ENCODE measurements around the gene AFAP1L1.

DNA sequence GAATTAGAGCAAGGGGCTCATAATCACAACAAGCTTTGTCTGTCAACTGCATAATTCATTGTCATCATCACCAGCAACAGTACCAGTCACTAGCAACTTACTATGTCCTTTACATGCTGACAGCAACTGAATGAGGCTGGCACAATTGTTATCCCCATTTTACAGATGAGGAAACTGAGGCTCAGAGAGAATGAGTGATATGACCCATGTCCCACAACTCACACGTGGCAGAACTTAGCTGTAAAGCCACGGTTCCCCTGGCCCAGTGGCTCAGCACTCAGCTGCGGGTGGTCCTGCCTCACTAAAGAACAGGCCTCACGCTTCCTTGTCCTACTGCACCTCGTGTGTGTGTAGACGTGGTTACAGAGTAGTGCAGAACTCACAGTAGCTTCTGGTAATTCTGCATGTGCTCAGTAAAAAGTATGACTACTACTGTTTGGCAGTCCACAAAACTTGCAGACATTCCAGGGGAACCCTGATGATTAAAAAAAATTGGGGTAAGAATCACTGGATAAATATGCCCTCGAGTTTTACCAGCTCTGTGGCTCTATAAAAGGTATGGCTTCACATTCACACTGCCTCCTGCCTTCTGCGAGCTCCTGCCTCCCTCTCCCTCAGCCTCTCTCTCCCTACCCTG lies 30.2 kb downstream of the AFAP1L1 start:
- no peak for TF ChIP-seq POLR2A (IDR thresholded peaks at IDR 0.05)
- TF ChIP-seq, protein P1, sequence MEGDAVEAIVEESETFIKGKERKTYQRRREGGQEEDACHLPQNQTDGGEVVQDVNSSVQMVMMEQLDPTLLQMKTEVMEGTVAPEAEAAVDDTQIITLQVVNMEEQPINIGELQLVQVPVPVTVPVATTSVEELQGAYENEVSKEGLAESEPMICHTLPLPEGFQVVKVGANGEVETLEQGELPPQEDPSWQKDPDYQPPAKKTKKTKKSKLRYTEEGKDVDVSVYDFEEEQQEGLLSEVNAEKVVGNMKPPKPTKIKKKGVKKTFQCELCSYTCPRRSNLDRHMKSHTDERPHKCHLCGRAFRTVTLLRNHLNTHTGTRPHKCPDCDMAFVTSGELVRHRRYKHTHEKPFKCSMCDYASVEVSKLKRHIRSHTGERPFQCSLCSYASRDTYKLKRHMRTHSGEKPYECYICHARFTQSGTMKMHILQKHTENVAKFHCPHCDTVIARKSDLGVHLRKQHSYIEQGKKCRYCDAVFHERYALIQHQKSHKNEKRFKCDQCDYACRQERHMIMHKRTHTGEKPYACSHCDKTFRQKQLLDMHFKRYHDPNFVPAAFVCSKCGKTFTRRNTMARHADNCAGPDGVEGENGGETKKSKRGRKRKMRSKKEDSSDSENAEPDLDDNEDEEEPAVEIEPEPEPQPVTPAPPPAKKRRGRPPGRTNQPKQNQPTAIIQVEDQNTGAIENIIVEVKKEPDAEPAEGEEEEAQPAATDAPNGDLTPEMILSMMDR (IDR thresholded peaks at IDR 0.05) = no peak
